Tibial artery (tissue), 4 donors: ENCODE data around the gene PLOD3.
A peak's percentile ranks its signal among the peaks of the same experiment; 100 is the strongest.

Experiments
- DNase-seq, 2 donors: peaks; one replicate each; pipeline ENCODE4 v3.0.0-alpha.2; 2019
- H3K27ac ChIP-seq, 2 donors: fragments of 200-600 bp; sonication (generic) in 1 of 2; 1 replicate in 1 of 2; 2 replicates in 1 of 2; pipeline ENCODE4 v1.5.1; 2018 to 2019; ENCODE audit warnings: mild to moderate bottlenecking in 1 of 2
- H3K27me3 ChIP-seq, 2 donors: fragments of 200-600 bp; sonication (generic) in 1 of 2; one replicate each; pipeline versions ENCODE4 v1.5.1 to v1.6.0; 2016 to 2019
- H3K36me3 ChIP-seq, 3 donors: fragments of 200-600 bp; sonication (generic) in 2 of 3; one replicate each; pipeline ENCODE4 v1.5.1; 2016 to 2019; ENCODE audit warnings: mild to moderate bottlenecking in 2 of 3
- H3K4me1 ChIP-seq, 4 donors: fragments of 200-600 bp; sonication (generic) in 2 of 4; 1 replicate in 3 of 4; 2 replicates in 1 of 4; pipeline ENCODE4 v1.5.1; 2016 to 2019
- H3K4me3 ChIP-seq, 2 donors: fragments of 200-600 bp; sonication (generic) in 1 of 2; 1 replicate in 1 of 2; 2 replicates in 1 of 2; pipeline ENCODE4 v1.5.1; 2018 to 2019; ENCODE audit warnings: mild to moderate bottlenecking in 2 of 2
- H3K9me3 ChIP-seq, 3 donors: fragments of 200-600 bp; sonication (generic) in 1 of 3; one replicate each; pipeline ENCODE4 v1.5.1; 2016 to 2019
- intact Hi-C: fragments of 100-400 bp; cut with DNase I; formaldehyde crosslinking; loops from one replicate; pipeline ENCODE4 v1.15.0; 2023; ENCODE audit warnings: low total_unique reads
- TF ChIP-seq, protein P1 (sequence below), 2 experiments: fragments of 200-600 bp in 1 of 2; fragments of 450-650 bp in 1 of 2; IDR thresholded peaks; one replicate each; pipeline ENCODE4 v1.5.1; 2017 to 2019; ENCODE audit warnings: antibody characterized with exemption in 2 of 2, mild to moderate bottlenecking in 1 of 2, moderate library complexity in 1 of 2

PLOD3 gene

GRCh38 chr7:101164071-101164840 is 53.1 kb downstream of the PLOD3 start:
- intact Hi-C loops, result loop anchor here (10.0 kb wide), 1 partner anchor 269 kb away; the partner anchor contains the start of gene ACHE
- Histone ChIP-seq H3K4me1 (peaks cover 0 to 41% (median 36%) of the 10 kb centered on the region in 4 donors), H3K27me3 (peaks cover 5 to 100% of the 10 kb centered on the region in 2 donors), H3K36me3 (peaks cover 16 to 18% (median 17%) of the 10 kb centered on the region in 3 donors), H3K9me3 (no peaks in the 10 kb centered on the region), H3K27ac (no peak overlapping the region), H3K4me3 (peak overlapping the region; percentile 22 to 48)
- DNase-seq, result no peak
- TF ChIP-seq, protein P1, sequence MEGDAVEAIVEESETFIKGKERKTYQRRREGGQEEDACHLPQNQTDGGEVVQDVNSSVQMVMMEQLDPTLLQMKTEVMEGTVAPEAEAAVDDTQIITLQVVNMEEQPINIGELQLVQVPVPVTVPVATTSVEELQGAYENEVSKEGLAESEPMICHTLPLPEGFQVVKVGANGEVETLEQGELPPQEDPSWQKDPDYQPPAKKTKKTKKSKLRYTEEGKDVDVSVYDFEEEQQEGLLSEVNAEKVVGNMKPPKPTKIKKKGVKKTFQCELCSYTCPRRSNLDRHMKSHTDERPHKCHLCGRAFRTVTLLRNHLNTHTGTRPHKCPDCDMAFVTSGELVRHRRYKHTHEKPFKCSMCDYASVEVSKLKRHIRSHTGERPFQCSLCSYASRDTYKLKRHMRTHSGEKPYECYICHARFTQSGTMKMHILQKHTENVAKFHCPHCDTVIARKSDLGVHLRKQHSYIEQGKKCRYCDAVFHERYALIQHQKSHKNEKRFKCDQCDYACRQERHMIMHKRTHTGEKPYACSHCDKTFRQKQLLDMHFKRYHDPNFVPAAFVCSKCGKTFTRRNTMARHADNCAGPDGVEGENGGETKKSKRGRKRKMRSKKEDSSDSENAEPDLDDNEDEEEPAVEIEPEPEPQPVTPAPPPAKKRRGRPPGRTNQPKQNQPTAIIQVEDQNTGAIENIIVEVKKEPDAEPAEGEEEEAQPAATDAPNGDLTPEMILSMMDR (IDR thresholded peaks at IDR 0.05), result no peak

- intact Hi-C loops, result loop anchor here (10.0 kb wide), 1 partner anchor 269 kb away; the partner anchor contains the start of gene ACHE
- no peaks in the 10 kb centered on the region for H3K9me3 ChIP-seq
- TF ChIP-seq, protein P1 (IDR thresholded peaks at IDR 0.05), result no peak
- peaks cover 23 to 26% (median 25%) of the 10 kb centered on the region in 3 donors for H3K36me3 ChIP-seq
- peak overlapping the region; percentile 22 to 48 for H3K4me3 ChIP-seq
- no peak for DNase-seq
- peaks cover 0 to 40% (median 36%) of the 10 kb centered on the region in 4 donors for H3K4me1 ChIP-seq
- H3K27me3 ChIP-seq, result peaks cover 5 to 100% of the 10 kb centered on the region in 2 donors
- no peak overlapping the region for H3K27ac ChIP-seq
These were observed 53.9 kb downstream of the PLOD3 start for GRCh38 chr7:101163279-101164070.

GRCh38 chr7:101162551-101163278 is 54.7 kb downstream of the PLOD3 start:
- peak overlapping the region; percentile 22 to 48 for H3K4me3 ChIP-seq
- peaks cover 0 to 40% (median 36%) of the 10 kb centered on the region in 4 donors for H3K4me1 ChIP-seq
- TF ChIP-seq, protein P1 (IDR thresholded peaks at IDR 0.05), result no peak
- no peak overlapping the region for H3K27ac ChIP-seq
- no peak for DNase-seq
- peaks cover 5 to 97% of the 10 kb centered on the region in 2 donors for H3K27me3 ChIP-seq
- intact Hi-C loops, result loop anchor here (10.0 kb wide), 1 partner anchor 268 kb away; the partner anchor contains the start of gene ACHE
- H3K9me3 ChIP-seq, result no peaks in the 10 kb centered on the region
- peaks cover 28 to 33% (median 32%) of the 10 kb centered on the region in 3 donors for H3K36me3 ChIP-seq

GRCh38 chr7:101161692-101162471 is 55.5 kb downstream of the PLOD3 start:
- H3K27me3 ChIP-seq, result peaks cover 5 to 91% of the 10 kb centered on the region in 2 donors
- H3K9me3 ChIP-seq, result no peaks in the 10 kb centered on the region
- TF ChIP-seq, protein P1 (IDR thresholded peaks at IDR 0.05), result no peak
- DNase-seq, result no peak
- peaks cover 33 to 41% (median 36%) of the 10 kb centered on the region in 3 donors for H3K36me3 ChIP-seq
- peaks cover 0 to 40% (median 36%) of the 10 kb centered on the region in 4 donors for H3K4me1 ChIP-seq
- intact Hi-C loops, result loop anchor here (10.0 kb wide), 1 partner anchor 267 kb away; the partner anchor contains the start of gene ACHE
- no peak overlapping the region for H3K27ac ChIP-seq
- no peak overlapping the region for H3K4me3 ChIP-seq
